ENCODE measurements around the gene RGS10.
"Not testable (repeated sequence)": the region's sequence is repeated elsewhere in the genome, so short reads cannot be mapped to it uniquely, and the experiment has no call there.

RGS10 gene

GRCh38 chr10:119542357-119542987 lies at the start of gene RGS10:
RGS10 (minus strand) TSS chr10:119542719; CDS start chr10:119542638, 81 bp downstream.
- in situ Hi-C loops (cut with MboI; ENCODE audit: low sequenced_read_pairs) = no loop called here

- in situ Hi-C loops (cut with MboI; ENCODE audit: low sequenced_read_pairs) = no loop called here
Measured at GRCh38 chr10:119588071-119588470, 45.6 kb upstream of the RGS10 start.

- in situ Hi-C loops (cut with MboI; ENCODE audit: low sequenced_read_pairs) = no loop called here
Measured at GRCh38 chr10:119578355-119578754, 35.8 kb upstream of the RGS10 start.

- in situ Hi-C loops (cut with MboI; ENCODE audit: low sequenced_read_pairs) = no loop called here
Measured at GRCh38 chr10:119575991-119576390, 33.5 kb upstream of the RGS10 start.

GRCh38 chr10:119575506-119575905 lies 33.0 kb upstream of the RGS10 start:
- in situ Hi-C loops (cut with MboI; ENCODE audit: low sequenced_read_pairs) = no loop called here

GRCh38 chr10:119567978-119568377 lies 25.5 kb upstream of the RGS10 start:
- in situ Hi-C loops (cut with MboI; ENCODE audit: low sequenced_read_pairs) = loop anchor here (10.0 kb wide), 1 partner anchor 373 kb away; no protein-coding TSS in a partner anchor

- in situ Hi-C loops (cut with MboI; ENCODE audit: low sequenced_read_pairs) = loop anchor here (10.0 kb wide), 1 partner anchor 367 kb away; no protein-coding TSS in a partner anchor
Measured at GRCh38 chr10:119562097-119562496, 19.6 kb upstream of the RGS10 start.

GRCh38 chr10:119559511-119559910 lies 17.0 kb upstream of the RGS10 start:
- in situ Hi-C loops (cut with MboI; ENCODE audit: low sequenced_read_pairs) = not testable (repeated sequence)

- in situ Hi-C loops (cut with MboI; ENCODE audit: low sequenced_read_pairs) = not testable (repeated sequence)
Measured at GRCh38 chr10:119556081-119556480, 13.6 kb upstream of the RGS10 start.

- in situ Hi-C loops (cut with MboI; ENCODE audit: low sequenced_read_pairs) = no loop called here
Measured at GRCh38 chr10:119555178-119555784, 12.8 kb upstream of the RGS10 start.

- in situ Hi-C loops (cut with MboI; ENCODE audit: low sequenced_read_pairs) = no loop called here
Measured at GRCh38 chr10:119550827-119551226, 8.3 kb upstream of the RGS10 start.

- in situ Hi-C loops (cut with MboI; ENCODE audit: low sequenced_read_pairs) = no loop called here
Measured at GRCh38 chr10:119549247-119549999, 6.9 kb upstream of the RGS10 start.

GRCh38 chr10:119546009-119546408 lies 3.5 kb upstream of the RGS10 start:
- in situ Hi-C loops (cut with MboI; ENCODE audit: low sequenced_read_pairs) = no loop called here

- in situ Hi-C loops (cut with MboI; ENCODE audit: low sequenced_read_pairs) = no loop called here
Measured at GRCh38 chr10:119545310-119545709, 2.8 kb upstream of the RGS10 start.

- in situ Hi-C loops (cut with MboI; ENCODE audit: low sequenced_read_pairs) = no loop called here
Measured at GRCh38 chr10:119543814-119544642, 1.5 kb upstream of the RGS10 start.

GRCh38 chr10:119542988-119543813 lies 682 bp upstream of the RGS10 start:
- in situ Hi-C loops (cut with MboI; ENCODE audit: low sequenced_read_pairs) = no loop called here

- in situ Hi-C loops (cut with MboI; ENCODE audit: low sequenced_read_pairs) = no loop called here
Measured at GRCh38 chr10:119541459-119542356, 811 bp downstream of the RGS10 start.

GRCh38 chr10:119541046-119541445 lies 1.5 kb downstream of the RGS10 start:
- in situ Hi-C loops (cut with MboI; ENCODE audit: low sequenced_read_pairs) = no loop called here

- in situ Hi-C loops (cut with MboI; ENCODE audit: low sequenced_read_pairs) = no loop called here
Measured at GRCh38 chr10:119540038-119540437, 2.5 kb downstream of the RGS10 start.

Data from HL-60/S4 (cell line).